ENCODE measurements around the gene TTC16. TPM values are rescaled to one million over a fixed set of nuclear protein-coding genes. Genes with fewer than 3 reads are reported as not detected.

TTC16 gene
- polyA plus RNA-seq, 4 donors: 0.01 to 0.03 TPM; not detected in 2

GRCh38 chr9:127682351-127683136 lies 33.3 kb upstream of the TTC16 start:
- DNase-seq: no peak
- H3K4me1 ChIP-seq (ENCODE audit: control insufficient read depth in 3 of 3, insufficient read depth in 2 of 3, low read depth in 1 of 3, low read length in 2 of 3): no peaks in the 10 kb centered on the region
- H3K27ac ChIP-seq (ENCODE audit: low read depth in 1 of 3, low read length in 2 of 3): no peak overlapping the region
- H3K27me3 ChIP-seq (ENCODE audit: control insufficient read depth in 3 of 3, insufficient read depth in 3 of 3, low read length in 3 of 3): no peaks in the 10 kb centered on the region
- no peaks in the 10 kb centered on the region for H3K9me3 ChIP-seq (ENCODE audit: control insufficient read depth in 2 of 2, insufficient read depth in 1 of 2, low read depth in 1 of 2, low read length in 1 of 2)
- H3K36me3 ChIP-seq (ENCODE audit: control insufficient read depth in 3 of 3, insufficient read depth in 2 of 3, low read depth in 1 of 3, low read length in 3 of 3): peaks cover 0 to 52% (median 0%) of the 10 kb centered on the region in 3 donors
- FAIRE-seq: no peak
- 88 to 93% (median 88%) methylated on average over 23 of the region's 23 CpGs for WGBS, 3 donors
- no peak overlapping the region for H3K4me3 ChIP-seq (ENCODE audit: low read depth in 1 of 3, low read length in 3 of 3)

DNA sequence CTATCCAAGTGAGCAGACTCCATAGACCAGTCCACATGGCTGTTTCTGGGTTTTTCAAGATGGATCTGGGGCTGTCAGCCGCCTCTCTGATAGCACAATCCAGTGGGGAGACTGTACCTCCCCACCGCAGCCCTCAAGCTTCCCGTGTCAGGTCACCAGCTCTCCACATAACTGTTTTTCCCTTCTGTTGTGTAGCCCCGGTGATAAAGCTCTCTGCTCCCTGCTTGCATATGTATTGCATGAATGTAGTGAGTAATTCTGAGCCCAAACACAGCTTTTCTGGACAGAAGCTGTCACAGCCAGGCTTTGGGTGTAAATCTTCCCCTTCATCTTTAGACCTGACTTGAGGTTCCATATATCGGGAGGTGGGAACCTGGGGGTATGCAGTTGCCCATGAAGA lies 32.2 kb upstream of the TTC16 start:
- Histone ChIP-seq H3K9me3 (ENCODE audit: control insufficient read depth in 2 of 2, insufficient read depth in 1 of 2, low read depth in 1 of 2, low read length in 1 of 2) (no peaks in the 10 kb centered on the region), H3K36me3 (ENCODE audit: control insufficient read depth in 3 of 3, insufficient read depth in 2 of 3, low read depth in 1 of 3, low read length in 3 of 3) (peaks cover 0 to 49% (median 0%) of the 10 kb centered on the region in 3 donors), H3K4me3 (ENCODE audit: low read depth in 1 of 3, low read length in 3 of 3) (no peak overlapping the region), H3K27ac (ENCODE audit: low read depth in 1 of 3, low read length in 2 of 3) (no peak overlapping the region), H3K27me3 (ENCODE audit: control insufficient read depth in 3 of 3, insufficient read depth in 3 of 3, low read length in 3 of 3) (no peaks in the 10 kb centered on the region), H3K4me1 (ENCODE audit: control insufficient read depth in 3 of 3, insufficient read depth in 2 of 3, low read depth in 1 of 3, low read length in 2 of 3) (no peaks in the 10 kb centered on the region)
- DNase-seq (no peak), FAIRE-seq (no peak)
- 84 to 91% (median 91%) methylated on average over 5 of the region's 5 CpGs for WGBS, 3 donors

DNA sequence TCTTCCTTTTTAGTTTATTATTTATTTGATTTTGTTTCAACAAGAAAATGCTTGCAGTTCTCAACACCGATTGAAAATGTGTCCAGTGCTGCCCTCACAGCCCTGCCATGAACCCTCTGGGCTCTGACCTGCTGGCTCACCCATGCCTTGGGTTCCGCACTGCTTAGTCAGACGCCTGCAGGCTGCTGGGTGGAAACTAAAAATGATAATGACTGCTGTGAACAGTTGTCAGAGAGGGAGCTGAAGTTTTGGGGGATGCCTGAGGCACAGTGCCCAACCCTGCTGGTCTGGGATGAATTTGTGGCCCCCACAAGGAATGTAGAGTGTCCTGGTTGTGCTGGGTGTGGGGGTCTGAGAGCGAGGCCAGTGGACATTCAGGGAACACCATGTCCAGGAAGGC lies 31.3 kb upstream of the TTC16 start:
- WGBS, 3 donors: 86 to 92% (median 87%) methylated on average over 4 of the region's 4 CpGs
- Histone ChIP-seq H3K27me3 (ENCODE audit: control insufficient read depth in 3 of 3, insufficient read depth in 3 of 3, low read length in 3 of 3) (no peaks in the 10 kb centered on the region), H3K27ac (ENCODE audit: low read depth in 1 of 3, low read length in 2 of 3) (no peak overlapping the region), H3K36me3 (ENCODE audit: control insufficient read depth in 3 of 3, insufficient read depth in 2 of 3, low read depth in 1 of 3, low read length in 3 of 3) (peaks cover 0 to 48% (median 0%) of the 10 kb centered on the region in 3 donors), H3K4me1 (ENCODE audit: control insufficient read depth in 3 of 3, insufficient read depth in 2 of 3, low read depth in 1 of 3, low read length in 2 of 3) (no peaks in the 10 kb centered on the region), H3K9me3 (ENCODE audit: control insufficient read depth in 2 of 2, insufficient read depth in 1 of 2, low read depth in 1 of 2, low read length in 1 of 2) (no peaks in the 10 kb centered on the region), H3K4me3 (ENCODE audit: low read depth in 1 of 3, low read length in 3 of 3) (no peak overlapping the region)
- FAIRE-seq (no peak), DNase-seq (no peak)

DNA sequence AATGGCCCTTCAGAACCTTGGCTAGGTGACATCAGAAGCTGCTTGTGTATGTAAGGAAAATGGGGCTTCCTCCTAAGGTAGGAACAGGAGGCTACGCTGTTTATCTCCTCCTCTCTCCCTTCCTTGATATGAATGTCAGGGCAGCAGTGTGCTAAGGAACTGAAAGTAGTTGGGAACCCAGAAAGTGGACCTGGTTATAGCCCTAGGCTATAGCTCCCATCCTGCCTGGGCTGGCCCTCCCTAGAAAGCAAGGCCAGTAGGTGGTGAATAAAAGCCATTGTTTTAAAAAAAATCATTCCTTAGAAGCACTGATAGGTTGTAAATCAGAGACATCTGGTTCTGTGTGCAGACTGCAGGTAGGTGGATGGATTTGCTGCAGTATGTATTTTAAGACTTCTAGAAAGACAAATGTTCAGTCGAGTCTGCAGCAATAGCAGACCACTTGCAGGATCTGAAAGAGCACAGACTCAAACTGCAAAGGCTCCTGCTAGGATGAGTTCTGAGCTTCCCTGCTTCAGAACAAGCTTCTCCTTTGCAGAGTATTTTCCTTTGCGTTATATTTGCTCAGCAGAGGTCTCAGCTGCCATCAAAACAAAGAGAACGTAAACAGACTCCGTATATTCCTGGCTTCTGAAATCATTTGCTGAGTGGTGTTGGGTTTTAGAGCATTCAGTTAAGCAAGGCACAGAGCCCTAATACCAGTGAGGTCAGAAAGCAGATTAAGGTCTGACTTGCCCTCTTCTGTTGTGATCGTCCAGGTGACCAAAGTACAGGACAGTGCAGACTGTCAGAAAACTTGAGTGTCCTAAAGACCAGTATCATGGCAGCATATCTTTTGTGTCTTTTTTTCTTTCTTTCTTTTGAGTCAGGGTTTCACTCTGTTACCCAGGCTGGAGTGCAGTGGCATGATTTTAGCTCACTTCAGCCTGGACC lies 29.2 kb upstream of the TTC16 start:
- H3K4me1 ChIP-seq (ENCODE audit: control insufficient read depth in 3 of 3, insufficient read depth in 2 of 3, low read depth in 1 of 3, low read length in 2 of 3): no peaks in the 10 kb centered on the region
- H3K27ac ChIP-seq (ENCODE audit: low read depth in 1 of 3, low read length in 2 of 3): no peak overlapping the region
- H3K9me3 ChIP-seq (ENCODE audit: control insufficient read depth in 2 of 2, insufficient read depth in 1 of 2, low read depth in 1 of 2, low read length in 1 of 2): no peaks in the 10 kb centered on the region
- no peak for FAIRE-seq
- no peaks in the 10 kb centered on the region for H3K27me3 ChIP-seq (ENCODE audit: control insufficient read depth in 3 of 3, insufficient read depth in 3 of 3, low read length in 3 of 3)
- peaks cover 0 to 47% (median 0%) of the 10 kb centered on the region in 3 donors for H3K36me3 ChIP-seq (ENCODE audit: control insufficient read depth in 3 of 3, insufficient read depth in 2 of 3, low read depth in 1 of 3, low read length in 3 of 3)
- H3K4me3 ChIP-seq (ENCODE audit: low read depth in 1 of 3, low read length in 3 of 3): no peak overlapping the region
- 62 to 72% (median 68%) methylated on average over 6 of the region's 6 CpGs for whole genome bisulfite sequencing, 3 donors
- DNase-seq: no peak

GRCh38 chr9:127689329-127690000 lies 26.4 kb upstream of the TTC16 start:
- H3K4me3 ChIP-seq (ENCODE audit: low read depth in 1 of 3, low read length in 3 of 3): no peak overlapping the region
- WGBS, 3 donors: 90 to 95% (median 95%) methylated on average over 13 of the region's 13 CpGs
- no peaks in the 10 kb centered on the region for H3K27me3 ChIP-seq (ENCODE audit: control insufficient read depth in 3 of 3, insufficient read depth in 3 of 3, low read length in 3 of 3)
- H3K9me3 ChIP-seq (ENCODE audit: control insufficient read depth in 2 of 2, insufficient read depth in 1 of 2, low read depth in 1 of 2, low read length in 1 of 2): no peaks in the 10 kb centered on the region
- H3K36me3 ChIP-seq (ENCODE audit: control insufficient read depth in 3 of 3, insufficient read depth in 2 of 3, low read depth in 1 of 3, low read length in 3 of 3): peaks cover 0 to 38% (median 0%) of the 10 kb centered on the region in 3 donors
- H3K4me1 ChIP-seq (ENCODE audit: control insufficient read depth in 3 of 3, insufficient read depth in 2 of 3, low read depth in 1 of 3, low read length in 2 of 3): no peaks in the 10 kb centered on the region
- FAIRE-seq (no peak), DNase-seq (no peak)
- no peak overlapping the region for H3K27ac ChIP-seq (ENCODE audit: low read depth in 1 of 3, low read length in 2 of 3)

- no peak for FAIRE-seq
- 88 to 94% (median 93%) methylated on average over 10 of the region's 10 CpGs for WGBS, 3 donors
Observed at GRCh38 chr9:127690735-127691134, 25.1 kb upstream of the TTC16 start.

DNA sequence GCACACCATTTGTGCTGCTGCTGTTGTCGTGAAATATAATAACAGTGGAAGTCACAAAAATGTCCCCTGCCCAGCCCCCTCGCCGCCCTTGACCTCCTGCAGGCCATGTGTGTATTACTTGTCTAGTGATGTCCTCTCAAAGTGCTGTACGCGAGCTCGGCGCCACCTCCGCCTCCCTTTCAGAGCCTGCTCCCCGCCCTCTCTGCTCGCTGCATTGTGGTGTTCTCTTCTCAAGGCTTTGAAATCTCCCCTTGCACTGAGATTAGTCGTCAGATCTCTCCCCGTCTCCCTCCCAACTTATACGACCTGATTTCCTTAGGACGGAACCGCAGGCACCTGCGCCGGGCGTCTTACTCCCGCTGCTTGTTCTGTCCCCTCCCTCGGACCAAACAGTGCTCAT lies 23.8 kb upstream of the TTC16 start:
- H3K27ac ChIP-seq (ENCODE audit: low read depth in 1 of 3, low read length in 2 of 3): no peak overlapping the region
- DNase-seq: no peak
- H3K4me1 ChIP-seq (ENCODE audit: control insufficient read depth in 3 of 3, insufficient read depth in 2 of 3, low read depth in 1 of 3, low read length in 2 of 3): no peaks in the 10 kb centered on the region
- no peak for FAIRE-seq
- peaks cover 0 to 34% (median 0%) of the 10 kb centered on the region in 3 donors for H3K36me3 ChIP-seq (ENCODE audit: control insufficient read depth in 3 of 3, insufficient read depth in 2 of 3, low read depth in 1 of 3, low read length in 3 of 3)
- no peaks in the 10 kb centered on the region for H3K9me3 ChIP-seq (ENCODE audit: control insufficient read depth in 2 of 2, insufficient read depth in 1 of 2, low read depth in 1 of 2, low read length in 1 of 2)
- WGBS, 3 donors: 75 to 88% (median 85%) methylated on average over 20 of the region's 20 CpGs
- no peaks in the 10 kb centered on the region for H3K27me3 ChIP-seq (ENCODE audit: control insufficient read depth in 3 of 3, insufficient read depth in 3 of 3, low read length in 3 of 3)
- H3K4me3 ChIP-seq (ENCODE audit: low read depth in 1 of 3, low read length in 3 of 3): no peak overlapping the region

More at GRCh38 chr9:127690735-127691134, 25.1 kb upstream of the TTC16 start:
- DNase-seq: no peak
- Histone ChIP-seq H3K27ac (ENCODE audit: low read depth in 1 of 3, low read length in 2 of 3) (no peak overlapping the region), H3K36me3 (ENCODE audit: control insufficient read depth in 3 of 3, insufficient read depth in 2 of 3, low read depth in 1 of 3, low read length in 3 of 3) (peaks cover 0 to 34% (median 0%) of the 10 kb centered on the region in 3 donors), H3K27me3 (ENCODE audit: control insufficient read depth in 3 of 3, insufficient read depth in 3 of 3, low read length in 3 of 3) (no peaks in the 10 kb centered on the region), H3K4me3 (ENCODE audit: low read depth in 1 of 3, low read length in 3 of 3) (no peak overlapping the region), H3K9me3 (ENCODE audit: control insufficient read depth in 2 of 2, insufficient read depth in 1 of 2, low read depth in 1 of 2, low read length in 1 of 2) (no peaks in the 10 kb centered on the region), H3K4me1 (ENCODE audit: control insufficient read depth in 3 of 3, insufficient read depth in 2 of 3, low read depth in 1 of 3, low read length in 2 of 3) (no peaks in the 10 kb centered on the region)

- H3K27ac ChIP-seq (ENCODE audit: low read depth in 1 of 3, low read length in 2 of 3): no peak overlapping the region
- no peaks in the 10 kb centered on the region for H3K27me3 ChIP-seq (ENCODE audit: control insufficient read depth in 3 of 3, insufficient read depth in 3 of 3, low read length in 3 of 3)
- DNase-seq: no peak
- no peaks in the 10 kb centered on the region for H3K9me3 ChIP-seq (ENCODE audit: control insufficient read depth in 2 of 2, insufficient read depth in 1 of 2, low read depth in 1 of 2, low read length in 1 of 2)
- no peak overlapping the region for H3K4me3 ChIP-seq (ENCODE audit: low read depth in 1 of 3, low read length in 3 of 3)
- no peaks in the 10 kb centered on the region for H3K4me1 ChIP-seq (ENCODE audit: control insufficient read depth in 3 of 3, insufficient read depth in 2 of 3, low read depth in 1 of 3, low read length in 2 of 3)
- H3K36me3 ChIP-seq (ENCODE audit: control insufficient read depth in 3 of 3, insufficient read depth in 2 of 3, low read depth in 1 of 3, low read length in 3 of 3): peaks cover 0 to 27% (median 0%) of the 10 kb centered on the region in 3 donors
- 75 to 90% (median 86%) methylated on average over 10 of the region's 10 CpGs for WGBS, 3 donors
- no peak for FAIRE-seq
Observed at GRCh38 chr9:127693143-127693542, 22.7 kb upstream of the TTC16 start.
